ENCODE measurements around the gene ATG5. TPM values are rescaled to one million over a fixed set of nuclear protein-coding genes. Genes with fewer than 3 reads are reported as not detected.

The ATG5 gene
- total and polyA plus RNA-seq, 11 donors = 8.8 to 23.9 (median 14.3) TPM

- Histone ChIP-seq H3K4me1 (peaks cover 0 to 8% (median 0%) of the 10 kb centered on the region in 12 donors), H3K36me3 (peaks cover 0 to 4% (median 0%) of the 10 kb centered on the region in 9 donors), H3K27me3 (no peaks in the 10 kb centered on the region), H3K27ac (no peak overlapping the region), H3K4me3 (no peak overlapping the region), H3K9me3 (no peaks in the 10 kb centered on the region)
- DNase-seq = no peak
- intact Hi-C loops (cut with DNase I) = no loop called here
- TF ChIP-seq POLR2A (IDR thresholded peaks at IDR 0.05) = no peak
- no peak for TF ChIP-seq CTCF (IDR thresholded peaks at IDR 0.05)
- ATAC-seq = no peak
Measured at GRCh38 chr6:106258726-106259125, 66.8 kb downstream of the ATG5 start.

GRCh38 chr6:106257195-106257594, 68.4 kb downstream of the ATG5 start:
- no peaks in the 10 kb centered on the region for H3K9me3 ChIP-seq
- TF ChIP-seq POLR2A (IDR thresholded peaks at IDR 0.05) = no peak
- no peak for TF ChIP-seq CTCF (IDR thresholded peaks at IDR 0.05)
- no peak for ATAC-seq
- intact Hi-C loops (cut with DNase I) = no loop called here
- DNase-seq = no peak
- 87 to 94% (median 91%) methylated on average over 2 of the region's 2 CpGs for WGBS, 4 donors
- H3K27ac ChIP-seq = no peak overlapping the region
- no peaks in the 10 kb centered on the region for H3K27me3 ChIP-seq
- no peaks in the 10 kb centered on the region for H3K36me3 ChIP-seq
- no peak overlapping the region for H3K4me3 ChIP-seq
- peaks cover 0 to 23% (median 3%) of the 10 kb centered on the region in 12 donors for H3K4me1 ChIP-seq

- intact Hi-C loops (cut with DNase I) = no loop called here
- Histone ChIP-seq H3K4me1 (peaks cover 0 to 24% (median 4%) of the 10 kb centered on the region in 12 donors), H3K4me3 (no peak overlapping the region), H3K27ac (no peak overlapping the region), H3K36me3 (no peaks in the 10 kb centered on the region), H3K27me3 (no peaks in the 10 kb centered on the region), H3K9me3 (no peaks in the 10 kb centered on the region)
- ATAC-seq = no peak
- 96 to 98% (median 97%) methylated on average over 4 of the region's 4 CpGs for whole genome bisulfite sequencing, 4 donors
- no peak for DNase-seq
- no peak for TF ChIP-seq POLR2A (IDR thresholded peaks at IDR 0.05)
- no peak for TF ChIP-seq CTCF (IDR thresholded peaks at IDR 0.05)
Measured at GRCh38 chr6:106256201-106256968, 69.2 kb downstream of the ATG5 start.

GRCh38 chr6:106255306-106255705, 70.3 kb downstream of the ATG5 start:
- Histone ChIP-seq H3K4me1 (peaks cover 0 to 24% (median 4%) of the 10 kb centered on the region in 12 donors), H3K36me3 (no peaks in the 10 kb centered on the region), H3K27ac (no peak overlapping the region), H3K9me3 (no peaks in the 10 kb centered on the region), H3K4me3 (no peak overlapping the region), H3K27me3 (no peaks in the 10 kb centered on the region)
- WGBS, 4 donors = 96 to 99% (median 98%) methylated on average over 3 of the region's 3 CpGs
- no peak for TF ChIP-seq POLR2A (IDR thresholded peaks at IDR 0.05)
- TF ChIP-seq CTCF (IDR thresholded peaks at IDR 0.05) = no peak
- intact Hi-C loops (cut with DNase I) = no loop called here
- ATAC-seq = no peak
- DNase-seq = no peak

Measured in heart left ventricle (tissue), 16 donors.